Stimulated activated CD8-positive, alpha-beta memory T cell treated with anti-CD3 and anti-CD28 coated beads, Interleukin-12 subunit alpha, Interleukin-12 subunit beta, amount 100 ng/mL, for 1 hour (primary cell): ENCODE measurements around the gene PHLPP1.
"Not testable (repeated sequence)": the region's sequence is repeated elsewhere in the genome, so short reads cannot be mapped to it uniquely, and the experiment has no call there.

Experiments
- DNase-seq: peaks from one replicate; pipeline ENCODE4 v3.0.0-alpha.2; 2020; ENCODE audit warnings: low read depth

The PHLPP1 gene

GRCh38 chr18:62776024-62776570, 60.8 kb downstream of the PHLPP1 start:
- DNase-seq, result no peak

- no peak for DNase-seq
Measured at GRCh38 chr18:62777814-62778213, 62.5 kb downstream of the PHLPP1 start.

GRCh38 chr18:62778976-62779869, 63.9 kb downstream of the PHLPP1 start:
- DNase-seq, result no peak

DNA sequence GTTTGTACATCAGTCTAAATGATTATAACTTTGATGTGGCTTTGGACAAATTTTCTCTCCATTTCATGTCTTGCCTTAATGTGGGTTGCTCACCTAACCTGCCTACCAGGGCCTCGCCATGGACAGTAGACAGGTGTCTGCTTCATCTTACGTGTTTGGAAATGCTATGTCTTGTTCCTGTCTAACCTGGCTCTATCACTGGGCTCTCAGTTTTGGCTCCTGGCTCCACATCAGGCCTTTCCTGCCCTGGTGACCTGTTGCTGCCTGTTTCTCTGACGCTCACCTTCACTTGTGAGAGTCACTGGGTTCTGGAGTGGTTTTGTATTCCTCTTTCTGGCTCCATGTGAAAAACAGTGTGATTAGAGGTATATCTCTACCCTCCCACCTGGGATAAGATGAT, 65.9 kb downstream of the PHLPP1 start:
- DNase-seq, result no peak

DNA sequence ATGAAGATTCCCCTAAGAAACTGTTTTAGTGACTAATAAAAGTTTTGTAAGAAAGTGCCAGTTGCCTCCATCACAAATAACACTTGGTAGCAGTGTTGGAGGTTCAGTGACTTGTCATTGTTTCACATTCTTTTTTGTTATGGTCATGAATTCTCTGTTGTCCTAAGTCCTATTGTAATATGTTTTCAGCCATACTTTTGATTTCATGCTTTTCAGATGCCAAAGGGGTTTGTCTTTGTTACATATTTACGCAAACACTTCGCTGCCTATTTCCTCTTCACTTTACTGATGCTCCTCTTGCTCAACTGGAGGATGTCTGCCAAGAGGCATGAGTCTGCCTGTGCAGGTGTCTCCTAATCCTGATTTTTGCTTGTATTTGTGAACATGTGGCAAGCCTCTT, 66.6 kb downstream of the PHLPP1 start:
- DNase-seq, result no peak

DNA sequence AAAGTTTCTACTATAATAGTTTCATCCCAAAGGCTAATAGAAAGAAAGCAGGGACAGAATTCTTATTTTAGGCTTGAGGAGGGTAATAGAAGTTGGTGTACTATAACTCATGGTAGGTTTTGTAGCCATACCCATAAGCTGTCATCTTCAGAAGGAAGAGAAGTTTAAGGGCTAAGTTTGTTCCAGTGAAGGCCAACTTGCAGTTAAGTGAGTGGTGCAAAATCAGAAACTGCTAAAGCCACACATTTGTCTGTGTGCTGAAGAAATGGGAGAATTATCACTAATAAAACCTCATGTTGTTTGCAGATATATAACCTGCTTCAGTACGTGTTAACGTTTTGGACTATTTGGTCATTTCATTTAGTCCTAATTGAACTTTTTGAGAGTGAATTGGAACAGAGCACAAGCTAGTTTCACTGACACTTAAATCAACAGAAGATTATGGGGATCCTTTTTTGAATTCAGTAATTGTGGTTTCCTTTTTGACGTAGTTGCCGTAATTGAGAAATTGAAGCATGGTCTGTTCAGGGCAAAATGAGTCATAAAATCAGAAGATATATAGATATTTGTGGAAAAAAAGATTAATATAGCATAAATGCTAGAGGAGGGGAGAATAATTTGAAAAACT, 69.1 kb downstream of the PHLPP1 start:
- DNase-seq, result no peak

DNA sequence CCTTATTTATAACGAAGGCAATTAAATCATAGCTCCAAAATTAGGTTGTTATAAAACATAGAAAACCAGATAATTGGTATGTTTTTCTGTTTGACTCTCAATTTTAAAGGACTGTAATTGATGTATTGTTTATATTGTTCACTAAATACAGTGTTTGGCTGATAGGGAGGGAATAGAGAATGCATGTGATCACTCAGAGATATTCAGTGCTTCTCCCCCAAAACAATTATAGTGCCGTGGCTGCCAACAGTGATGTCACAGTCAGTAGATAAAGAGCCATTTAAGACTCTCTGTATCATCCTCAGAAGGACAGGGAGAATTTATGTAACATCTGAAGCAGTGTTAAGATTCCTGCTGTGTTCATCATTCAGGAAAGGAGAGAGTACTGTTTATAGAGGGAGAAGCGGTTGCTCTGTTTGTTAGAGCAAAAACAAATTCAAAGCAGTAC, 69.6 kb downstream of the PHLPP1 start:
- no peak for DNase-seq

DNA sequence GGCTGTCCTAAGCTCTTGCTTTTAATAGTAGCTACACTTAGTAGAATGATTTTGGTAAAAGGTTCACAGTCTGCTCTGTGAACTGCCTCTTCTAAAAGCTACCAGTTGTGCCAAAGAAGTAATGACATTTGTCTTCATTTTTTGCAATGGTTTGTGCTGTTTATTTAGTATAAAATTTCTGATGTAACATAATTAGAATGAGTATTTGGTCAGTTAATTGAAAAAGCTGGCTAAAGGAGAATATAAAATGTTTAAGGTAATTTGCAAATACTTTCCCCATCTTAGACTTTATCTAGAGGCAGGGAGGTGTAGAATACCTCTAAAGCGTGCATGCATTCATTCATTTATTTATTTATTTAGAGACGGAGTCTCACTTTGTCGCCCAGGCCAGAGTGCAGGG, 71.3 kb downstream of the PHLPP1 start:
- DNase-seq, result no peak

GRCh38 chr18:62788111-62788510, 72.8 kb downstream of the PHLPP1 start:
- no peak for DNase-seq

DNA sequence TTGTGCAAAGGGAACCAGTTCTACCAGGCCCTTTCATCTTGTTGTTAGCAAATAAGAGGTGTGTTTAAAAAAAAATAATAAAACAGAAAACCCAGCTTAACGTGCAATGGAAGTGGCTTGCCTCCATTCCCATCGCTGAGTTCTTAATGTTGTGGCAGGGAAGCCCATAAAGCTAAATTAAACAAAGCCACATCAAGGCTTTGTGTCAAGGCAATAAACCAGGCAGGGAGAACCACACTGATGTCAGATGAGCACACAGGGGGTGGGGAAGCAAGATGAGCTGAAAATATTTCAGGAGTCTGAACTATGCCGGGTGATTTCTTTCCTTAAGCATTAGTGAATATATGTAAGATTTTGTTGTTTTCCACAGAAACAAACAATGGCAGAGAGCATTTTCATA, 73.5 kb downstream of the PHLPP1 start:
- DNase-seq, result no peak

DNA sequence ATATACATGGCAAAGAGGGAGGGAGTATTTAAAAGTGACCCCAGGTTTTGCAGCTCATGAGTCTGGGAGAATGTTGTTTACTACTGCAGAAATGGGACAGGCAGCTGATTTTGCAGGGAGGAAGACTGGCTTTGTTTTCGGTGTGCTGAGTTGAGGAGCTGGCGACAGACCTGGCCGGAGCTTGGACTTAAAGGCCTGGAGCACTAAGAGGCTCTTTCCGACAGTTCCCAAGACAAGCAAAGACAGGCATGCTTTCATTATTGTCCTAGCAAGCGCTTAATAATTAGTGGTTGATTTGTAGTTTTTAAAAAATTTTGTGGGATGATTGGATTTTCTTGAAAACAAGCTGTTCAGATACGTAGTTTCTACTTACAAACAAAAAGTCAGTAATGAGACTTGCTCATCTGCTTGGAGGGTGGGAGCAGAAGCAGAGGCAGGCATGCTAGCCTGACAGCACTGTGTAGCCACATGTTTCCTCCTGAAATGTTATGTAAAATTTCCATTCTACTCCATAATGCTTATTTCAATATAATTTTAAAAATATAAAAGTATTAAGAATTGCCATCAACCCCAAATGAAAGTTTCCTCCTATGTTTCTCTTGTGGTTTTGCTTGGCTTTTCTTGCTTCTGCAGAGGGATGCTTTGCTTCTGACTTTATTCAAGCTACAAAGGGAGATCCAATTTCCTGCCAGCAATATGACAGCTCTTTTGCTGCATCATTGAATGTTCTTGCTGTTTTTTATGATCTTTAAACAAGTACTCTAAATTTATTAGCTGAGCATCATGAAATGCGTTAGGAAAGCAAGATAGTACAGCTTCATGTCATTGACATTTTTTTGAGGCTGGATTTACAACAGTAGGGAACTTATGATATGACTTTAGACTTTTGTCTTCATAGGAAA, 75.8 kb downstream of the PHLPP1 start:
- DNase-seq, result no peak

DNA sequence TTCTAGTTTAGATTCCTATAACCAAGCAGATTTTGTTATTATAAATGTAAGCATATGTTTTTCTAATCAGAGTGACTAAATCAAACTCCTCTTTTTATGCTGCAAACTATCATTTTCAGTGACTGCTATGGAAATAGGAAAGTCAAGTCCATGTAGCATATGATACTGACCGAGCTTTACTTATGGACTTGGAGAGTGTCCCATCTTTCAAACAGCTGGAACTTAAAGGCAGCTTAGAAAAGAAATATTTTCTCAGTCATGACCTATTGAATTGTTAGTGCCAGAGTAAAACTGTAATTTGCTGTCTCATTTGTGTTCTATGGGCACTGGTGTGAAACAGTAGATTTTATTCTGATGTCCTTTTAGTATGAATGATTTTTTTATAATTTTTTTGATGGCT, 76.7 kb downstream of the PHLPP1 start:
- no peak for DNase-seq

GRCh38 chr18:62795813-62796212, 80.5 kb downstream of the PHLPP1 start:
- no peak for DNase-seq

GRCh38 chr18:62796216-62796621, 80.9 kb downstream of the PHLPP1 start:
- DNase-seq, result no peak

- DNase-seq, result no peak
Measured at GRCh38 chr18:62797329-62797728, 82.0 kb downstream of the PHLPP1 start.

DNA sequence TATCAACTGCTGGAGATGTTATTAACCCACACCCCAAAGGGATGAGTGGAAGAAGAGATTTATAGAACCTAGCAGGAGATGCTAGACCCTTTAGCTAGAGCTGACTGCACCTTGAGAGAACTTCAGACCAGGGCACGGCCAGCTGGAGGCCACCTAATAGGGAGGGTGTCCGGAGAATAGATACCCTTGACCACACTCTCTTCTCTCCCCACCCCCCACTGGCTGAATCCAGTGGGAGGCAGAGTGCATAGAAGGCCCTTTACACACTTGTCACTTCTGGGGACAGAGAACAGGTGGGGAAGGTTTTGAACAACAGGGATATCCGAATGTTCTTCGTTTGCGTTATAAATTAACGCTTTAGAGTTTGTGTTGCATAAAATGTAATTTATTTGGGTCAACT, 84.6 kb downstream of the PHLPP1 start:
- no peak for DNase-seq

DNA sequence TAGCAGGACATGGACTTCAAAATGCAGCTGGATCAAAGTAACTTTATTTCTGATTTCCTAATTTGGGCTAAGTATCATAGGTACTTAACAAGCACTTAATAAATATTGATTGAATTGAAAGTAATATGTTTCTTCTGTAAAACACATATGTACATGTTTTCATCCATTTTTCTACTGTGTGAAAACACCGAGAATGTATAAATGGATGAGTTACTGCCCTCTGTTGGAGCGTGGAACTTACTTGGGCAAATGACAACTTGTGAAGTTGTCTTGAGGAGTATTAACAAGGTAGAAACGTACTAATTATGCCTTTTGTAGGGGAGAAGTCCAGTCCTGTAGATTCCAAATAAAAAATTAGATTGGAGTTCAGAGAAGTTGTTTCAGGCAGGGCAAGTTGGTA, 87.2 kb downstream of the PHLPP1 start:
- no peak for DNase-seq

DNA sequence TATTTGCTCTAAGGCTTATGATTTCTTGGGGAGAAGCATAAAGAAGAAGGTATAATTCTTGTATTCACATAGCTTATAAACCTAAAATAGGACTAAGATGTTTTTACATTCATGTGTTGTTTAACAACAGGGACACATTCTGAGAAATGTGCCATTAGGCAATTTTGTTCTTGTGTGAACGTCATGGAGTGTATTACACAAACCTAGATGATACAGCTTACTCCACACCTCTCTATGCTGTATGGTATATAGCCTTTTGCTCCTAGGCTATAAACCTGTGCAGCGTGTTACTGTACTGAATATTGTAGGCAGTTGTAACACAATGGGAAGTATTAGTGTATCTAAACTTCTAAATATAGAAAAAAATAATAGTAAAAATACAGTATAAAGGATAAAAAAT, 92.1 kb downstream of the PHLPP1 start:
- DNase-seq, result no peak

GRCh38 chr18:62808123-62808522, 92.8 kb downstream of the PHLPP1 start:
- DNase-seq, result no peak

GRCh38 chr18:62809445-62809844, 94.1 kb downstream of the PHLPP1 start:
- DNase-seq, result not testable (repeated sequence)

GRCh38 chr18:62809900-62810299, 94.6 kb downstream of the PHLPP1 start:
- DNase-seq, result no peak

GRCh38 chr18:62810682-62811081, 95.3 kb downstream of the PHLPP1 start:
- DNase-seq, result no peak
